OCI-LY1 (cell line): Measurements from ENCODE around the gene GNPTAB.

ENCODE experiments used
- H2AFZ ChIP-seq: fragments of 200-600 bp; sonication (generic), shearing (Covaris generic); 2 replicates; pipeline ENCODE4 v1.6.0; 2014; ENCODE audit warnings: antibody characterized with exemption, mild to moderate bottlenecking, low read length
- H3F3A ChIP-seq: fragments of 200-600 bp; sonication (generic), shearing (Covaris generic); 2 replicates; pipeline ENCODE4 v1.6.0; 2014; ENCODE audit warnings: mild to moderate bottlenecking, antibody characterized with exemption, low read length, moderate library complexity; ENCODE audit not compliant: insufficient read depth
- H3K27ac ChIP-seq: fragments of 200-600 bp; sonication (generic); 2 replicates; pipeline ENCODE4 v1.5.1; 2014; ENCODE audit warnings: low read length, mixed run types, mild to moderate bottlenecking, low read depth; ENCODE audit not compliant: poor library complexity, severe bottlenecking
- H3K27me3 ChIP-seq: fragments of 200-600 bp; sonication (generic); 2 replicates; pipeline ENCODE4 v1.6.0; 2014; ENCODE audit warnings: antibody characterized with exemption, mild to moderate bottlenecking, low read length, moderate library complexity; ENCODE audit not compliant: insufficient read depth
- H3K36me3 ChIP-seq: fragments of 200-600 bp; sonication (generic); 2 replicates; pipeline ENCODE4 v1.6.1; 2014; ENCODE audit warnings: mild to moderate bottlenecking, antibody characterized with exemption, low read length, moderate library complexity, mixed read lengths; ENCODE audit not compliant: insufficient read depth
- H3K4me1 ChIP-seq: fragments of 200-600 bp; sonication (generic); 2 replicates; pipeline ENCODE4 v1.5.1; 2014; ENCODE audit warnings: mild to moderate bottlenecking, low read length, moderate library complexity; ENCODE audit not compliant: insufficient read depth, severe bottlenecking
- H3K4me2 ChIP-seq: fragments of 200-600 bp; sonication (generic), shearing (Covaris generic); 2 replicates; pipeline ENCODE4 v1.6.1; 2014; ENCODE audit warnings: low read length
- H3K4me3 ChIP-seq: fragments of 200-600 bp; sonication (generic); 2 replicates; pipeline ENCODE4 v1.5.1; 2014; ENCODE audit warnings: low read length, low read depth, mild to moderate bottlenecking, mixed read lengths; ENCODE audit not compliant: poor library complexity, severe bottlenecking
- H3K79me2 ChIP-seq: fragments of 200-600 bp; shearing (Covaris generic); 2 replicates; pipeline ENCODE4 v1.6.1; 2016; ENCODE audit warnings: mixed run types, low read length, mixed read lengths; ENCODE audit not compliant: insufficient read depth
- H3K9ac ChIP-seq: fragments of 200-600 bp; sonication (generic), shearing (Covaris generic); 2 replicates; pipeline ENCODE4 v1.6.1; 2014; ENCODE audit warnings: mild to moderate bottlenecking, low read length, mixed read lengths
- H3K9me2 ChIP-seq: fragments of 200-600 bp; sonication (generic), shearing (Covaris generic); 2 replicates; pipeline ENCODE4 v1.6.1; 2014; ENCODE audit warnings: low read depth, mild to moderate bottlenecking, low read length, mixed read lengths
- H3K9me3 ChIP-seq: fragments of 200-600 bp; shearing (Covaris generic); 2 replicates; pipeline ENCODE4 v1.6.1; 2014; ENCODE audit warnings: low read length, mixed read lengths
- H4K20me1 ChIP-seq: fragments of 200-600 bp; sonication (generic), shearing (Covaris generic); 2 replicates; pipeline ENCODE4 v1.6.0; 2016; ENCODE audit warnings: mild to moderate bottlenecking, low read length; ENCODE audit not compliant: insufficient read depth
- EZH2 ChIP-seq: fragments of 200-600 bp; sonication (generic), shearing (Covaris generic); IDR thresholded peaks from 2 replicates; pipeline ENCODE4 v1.8.0; 2017; ENCODE audit warnings: borderline replicate concordance, mixed run types, mild to moderate bottlenecking, antibody characterized with exemption, low read length, moderate library complexity, mixed read lengths
- TF ChIP-seq, protein P1 (sequence below): fragments of 200-600 bp; sonication (generic), shearing (Covaris generic); IDR thresholded peaks from 2 replicates; pipeline ENCODE4 v1.5.1; 2017; ENCODE audit warnings: mild to moderate bottlenecking, antibody characterized with exemption, low read length, moderate library complexity, mixed read lengths

The GNPTAB gene

DNA sequence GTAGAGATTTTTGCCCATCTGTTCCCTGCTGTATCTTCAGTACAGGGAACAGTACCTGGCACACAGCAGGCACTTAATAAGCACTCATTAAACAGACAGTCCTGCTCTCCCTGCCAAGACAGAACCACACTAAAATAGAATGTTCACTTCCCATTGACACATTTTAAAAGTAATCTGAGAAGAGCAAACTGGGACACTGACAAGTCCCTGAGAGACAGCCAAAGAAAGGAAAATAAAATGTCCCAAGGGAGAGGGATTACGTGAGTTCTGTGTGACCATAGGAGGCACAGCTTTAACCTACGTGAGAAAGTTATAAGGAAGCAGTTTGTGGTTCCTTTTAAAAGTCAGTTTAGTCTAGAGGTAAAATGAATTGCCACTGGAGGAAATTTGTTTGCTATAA lies 47.6 kb downstream of the GNPTAB start:
- Histone ChIP-seq H3K9me3 (no peaks in the 10 kb centered on the region), H4K20me1 (no peaks in the 10 kb centered on the region), H3K79me2 (no peaks in the 10 kb centered on the region), H3K4me3 (no peak overlapping the region), H3K4me2 (no peak overlapping the region), H2AFZ (no peak overlapping the region), H3F3A (no peaks in the 10 kb centered on the region), H3K36me3 (peaks cover 29% of the 10 kb centered on the region; the same call in 1 of the 2 replicates), H3K9me2 (no peaks in the 10 kb centered on the region), H3K9ac (no peak overlapping the region), H3K27me3 (no peaks in the 10 kb centered on the region), H3K27ac (no peak overlapping the region), H3K4me1 (peaks cover 9% of the 10 kb centered on the region)
- TF ChIP-seq, protein P1, sequence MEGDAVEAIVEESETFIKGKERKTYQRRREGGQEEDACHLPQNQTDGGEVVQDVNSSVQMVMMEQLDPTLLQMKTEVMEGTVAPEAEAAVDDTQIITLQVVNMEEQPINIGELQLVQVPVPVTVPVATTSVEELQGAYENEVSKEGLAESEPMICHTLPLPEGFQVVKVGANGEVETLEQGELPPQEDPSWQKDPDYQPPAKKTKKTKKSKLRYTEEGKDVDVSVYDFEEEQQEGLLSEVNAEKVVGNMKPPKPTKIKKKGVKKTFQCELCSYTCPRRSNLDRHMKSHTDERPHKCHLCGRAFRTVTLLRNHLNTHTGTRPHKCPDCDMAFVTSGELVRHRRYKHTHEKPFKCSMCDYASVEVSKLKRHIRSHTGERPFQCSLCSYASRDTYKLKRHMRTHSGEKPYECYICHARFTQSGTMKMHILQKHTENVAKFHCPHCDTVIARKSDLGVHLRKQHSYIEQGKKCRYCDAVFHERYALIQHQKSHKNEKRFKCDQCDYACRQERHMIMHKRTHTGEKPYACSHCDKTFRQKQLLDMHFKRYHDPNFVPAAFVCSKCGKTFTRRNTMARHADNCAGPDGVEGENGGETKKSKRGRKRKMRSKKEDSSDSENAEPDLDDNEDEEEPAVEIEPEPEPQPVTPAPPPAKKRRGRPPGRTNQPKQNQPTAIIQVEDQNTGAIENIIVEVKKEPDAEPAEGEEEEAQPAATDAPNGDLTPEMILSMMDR: no peak
- TF ChIP-seq EZH2: no peak

DNA sequence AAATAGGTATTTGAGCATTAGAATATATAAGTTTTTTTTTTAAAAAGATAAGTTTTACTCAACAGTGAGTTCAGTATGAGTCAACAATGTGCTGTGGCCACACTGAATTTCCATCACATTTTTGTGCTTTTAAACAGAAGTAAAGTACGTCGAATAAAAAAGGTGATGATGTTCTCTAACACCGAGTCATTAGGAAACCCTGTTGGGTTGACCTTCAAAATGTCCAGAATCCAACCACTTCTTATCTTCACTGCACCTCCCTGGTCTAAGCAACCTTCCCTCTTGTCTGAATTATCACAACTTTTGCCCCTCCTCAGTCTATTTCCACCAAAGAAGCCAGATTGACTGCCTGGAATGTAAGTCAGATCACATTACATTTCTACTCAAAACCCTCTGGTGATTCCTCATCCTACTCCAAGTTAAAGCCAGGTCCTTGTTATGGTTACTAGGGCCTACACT lies 48.5 kb downstream of the GNPTAB start:
- H3K27me3 ChIP-seq: no peaks in the 10 kb centered on the region
- H3K27ac ChIP-seq: no peak overlapping the region
- H3K4me3 ChIP-seq: no peak overlapping the region
- H4K20me1 ChIP-seq: no peaks in the 10 kb centered on the region
- no peak overlapping the region for H3K9ac ChIP-seq
- peaks cover 25% of the 10 kb centered on the region; the same call in 1 of the 2 replicates for H3K36me3 ChIP-seq
- no peaks in the 10 kb centered on the region for H3F3A ChIP-seq
- H3K9me2 ChIP-seq: no peaks in the 10 kb centered on the region
- H3K4me1 ChIP-seq: peaks cover 16% of the 10 kb centered on the region
- TF ChIP-seq EZH2: no peak
- TF ChIP-seq, protein P1: no peak
- H3K79me2 ChIP-seq: no peaks in the 10 kb centered on the region
- H2AFZ ChIP-seq: no peak overlapping the region
- no peaks in the 10 kb centered on the region for H3K9me3 ChIP-seq
- H3K4me2 ChIP-seq: no peak overlapping the region

DNA sequence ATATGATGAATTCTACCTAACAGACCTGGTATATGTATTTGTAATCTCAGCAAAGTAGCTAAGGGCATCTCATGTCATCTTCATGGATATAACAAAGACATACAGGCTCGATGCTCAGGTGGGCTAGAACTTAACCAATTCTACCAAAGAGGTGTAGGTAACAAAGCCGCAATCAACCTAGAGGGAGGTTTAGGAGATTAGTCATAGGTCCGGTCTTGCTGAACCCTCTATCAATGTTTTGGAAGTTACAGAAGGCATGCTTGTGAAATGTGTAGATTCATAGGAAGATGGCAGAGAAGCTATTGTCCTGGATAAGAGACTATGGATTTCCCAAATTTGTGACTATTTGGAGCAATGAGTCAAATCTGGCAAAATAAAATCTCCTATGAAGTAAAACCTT lies 48.9 kb downstream of the GNPTAB start:
- no peaks in the 10 kb centered on the region for H3K27me3 ChIP-seq
- no peak for TF ChIP-seq EZH2
- TF ChIP-seq, protein P1: no peak
- H4K20me1 ChIP-seq: no peaks in the 10 kb centered on the region
- H3K9me2 ChIP-seq: no peaks in the 10 kb centered on the region
- no peak overlapping the region for H3K4me2 ChIP-seq
- peaks cover 16% of the 10 kb centered on the region for H3K4me1 ChIP-seq
- H3K9me3 ChIP-seq: no peaks in the 10 kb centered on the region
- no peak overlapping the region for H3K27ac ChIP-seq
- H2AFZ ChIP-seq: no peak overlapping the region
- no peak overlapping the region for H3K4me3 ChIP-seq
- no peak overlapping the region for H3K9ac ChIP-seq
- H3F3A ChIP-seq: no peaks in the 10 kb centered on the region
- no peaks in the 10 kb centered on the region for H3K79me2 ChIP-seq
- H3K36me3 ChIP-seq: peaks cover 22% of the 10 kb centered on the region; the same call in 1 of the 2 replicates
